Activated naive CD8-positive, alpha-beta T cell treated with anti-CD3 and anti-CD28 coated beads, Interleukin-2, amount 50 U/mL, for 16 hours (primary cell): ENCODE data around the gene CHCHD1.
"Not testable (repeated sequence)": the region's sequence is repeated elsewhere in the genome, so short reads cannot be mapped to it uniquely, and the experiment has no call there.

Experiments
- DNase-seq: peaks from one replicate; pipeline ENCODE4 v3.0.0-alpha.2; 2020; ENCODE audit warnings: low read depth, low spot score

CHCHD1 gene

GRCh38 chr10:73791871-73792400, 10.1 kb downstream of the CHCHD1 start:
- no peak for DNase-seq

- DNase-seq: no peak
These were observed 11.6 kb downstream of the CHCHD1 start for GRCh38 chr10:73793456-73793855.

- DNase-seq: not testable (repeated sequence)
These were observed 13.6 kb downstream of the CHCHD1 start for GRCh38 chr10:73795491-73795890.

- not testable (repeated sequence) for DNase-seq
These were observed 14.2 kb downstream of the CHCHD1 start for GRCh38 chr10:73796035-73796434.

- no peak for DNase-seq
These were observed 14.9 kb downstream of the CHCHD1 start for GRCh38 chr10:73796766-73797165.

- no peak for DNase-seq
These were observed 15.6 kb downstream of the CHCHD1 start for GRCh38 chr10:73797324-73798025.

- DNase-seq: no peak
These were observed 16.2 kb downstream of the CHCHD1 start for GRCh38 chr10:73798087-73798486.

- DNase-seq: no peak
These were observed 17.2 kb downstream of the CHCHD1 start for GRCh38 chr10:73798927-73799560.

- DNase-seq: no peak
These were observed 18.2 kb downstream of the CHCHD1 start for GRCh38 chr10:73799899-73800559.

- DNase-seq: no peak
These were observed 18.9 kb downstream of the CHCHD1 start for GRCh38 chr10:73800560-73801252.

GRCh38 chr10:73801253-73801590, 19.4 kb downstream of the CHCHD1 start:
- no peak for DNase-seq

GRCh38 chr10:73802276-73802991, 20.6 kb downstream of the CHCHD1 start:
- DNase-seq: no peak

- DNase-seq: no peak
These were observed 21.9 kb downstream of the CHCHD1 start for GRCh38 chr10:73803680-73804286.

- no peak for DNase-seq
These were observed 24.5 kb downstream of the CHCHD1 start for GRCh38 chr10:73806176-73806950.

GRCh38 chr10:73807471-73807870, 25.6 kb downstream of the CHCHD1 start:
- no peak for DNase-seq

GRCh38 chr10:73808021-73808815, 26.4 kb downstream of the CHCHD1 start:
- no peak for DNase-seq

GRCh38 chr10:73809061-73809818, 27.4 kb downstream of the CHCHD1 start:
- DNase-seq: no peak

GRCh38 chr10:73810358-73810734, 28.5 kb downstream of the CHCHD1 start:
- no peak for DNase-seq
